ENCODE data around the gene SH2D3C. TPM values are rescaled to one million over a fixed set of nuclear protein-coding genes. Genes with fewer than 3 reads are reported as not detected.

SH2D3C gene
- polyA plus RNA-seq, 4 donors, result 0.67 to 12.6 (median 4.4) TPM

- peaks cover 0 to 13% (median 2%) of the 10 kb centered on the region in 3 donors for H3K4me1 ChIP-seq (ENCODE audit: control insufficient read depth in 3 of 3, insufficient read depth in 2 of 3, low read depth in 1 of 3, low read length in 2 of 3)
- no peak for FAIRE-seq
- 76 to 90% (median 86%) methylated on average over 10 of the region's 10 CpGs for WGBS, 3 donors
- no peaks in the 10 kb centered on the region for H3K36me3 ChIP-seq (ENCODE audit: control insufficient read depth in 3 of 3, insufficient read depth in 2 of 3, low read depth in 1 of 3, low read length in 3 of 3)
- no peak overlapping the region for H3K27ac ChIP-seq (ENCODE audit: low read depth in 1 of 3, low read length in 2 of 3)
- H3K9me3 ChIP-seq (ENCODE audit: control insufficient read depth in 2 of 2, insufficient read depth in 1 of 2, low read depth in 1 of 2, low read length in 1 of 2), result no peaks in the 10 kb centered on the region
- DNase-seq, result no peak
- H3K27me3 ChIP-seq (ENCODE audit: control insufficient read depth in 3 of 3, insufficient read depth in 3 of 3, low read length in 3 of 3), result peaks cover 0 to 23% (median 0%) of the 10 kb centered on the region in 3 donors
- no peak overlapping the region for H3K4me3 ChIP-seq (ENCODE audit: low read depth in 1 of 3, low read length in 3 of 3)
Measured at GRCh38 chr9:127773981-127774380, 4.5 kb downstream of the SH2D3C start.

GRCh38 chr9:127773272-127773671 lies 5.2 kb downstream of the SH2D3C start:
- no peaks in the 10 kb centered on the region for H3K36me3 ChIP-seq (ENCODE audit: control insufficient read depth in 3 of 3, insufficient read depth in 2 of 3, low read depth in 1 of 3, low read length in 3 of 3)
- FAIRE-seq (no peak), DNase-seq (no peak)
- H3K27me3 ChIP-seq (ENCODE audit: control insufficient read depth in 3 of 3, insufficient read depth in 3 of 3, low read length in 3 of 3), result peaks cover 0 to 23% (median 0%) of the 10 kb centered on the region in 3 donors
- H3K4me3 ChIP-seq (ENCODE audit: low read depth in 1 of 3, low read length in 3 of 3), result no peak overlapping the region
- H3K4me1 ChIP-seq (ENCODE audit: control insufficient read depth in 3 of 3, insufficient read depth in 2 of 3, low read depth in 1 of 3, low read length in 2 of 3), result peaks cover 0 to 13% (median 2%) of the 10 kb centered on the region in 3 donors
- no peak overlapping the region for H3K27ac ChIP-seq (ENCODE audit: low read depth in 1 of 3, low read length in 2 of 3)
- 83 to 90% (median 88%) methylated on average over 3 of the region's 3 CpGs for WGBS, 3 donors
- H3K9me3 ChIP-seq (ENCODE audit: control insufficient read depth in 2 of 2, insufficient read depth in 1 of 2, low read depth in 1 of 2, low read length in 1 of 2), result no peaks in the 10 kb centered on the region

- peaks cover 0 to 16% (median 2%) of the 10 kb centered on the region in 3 donors for H3K4me1 ChIP-seq (ENCODE audit: control insufficient read depth in 3 of 3, insufficient read depth in 2 of 3, low read depth in 1 of 3, low read length in 2 of 3)
Measured at GRCh38 chr9:127772603-127773002, 5.9 kb downstream of the SH2D3C start.

DNA sequence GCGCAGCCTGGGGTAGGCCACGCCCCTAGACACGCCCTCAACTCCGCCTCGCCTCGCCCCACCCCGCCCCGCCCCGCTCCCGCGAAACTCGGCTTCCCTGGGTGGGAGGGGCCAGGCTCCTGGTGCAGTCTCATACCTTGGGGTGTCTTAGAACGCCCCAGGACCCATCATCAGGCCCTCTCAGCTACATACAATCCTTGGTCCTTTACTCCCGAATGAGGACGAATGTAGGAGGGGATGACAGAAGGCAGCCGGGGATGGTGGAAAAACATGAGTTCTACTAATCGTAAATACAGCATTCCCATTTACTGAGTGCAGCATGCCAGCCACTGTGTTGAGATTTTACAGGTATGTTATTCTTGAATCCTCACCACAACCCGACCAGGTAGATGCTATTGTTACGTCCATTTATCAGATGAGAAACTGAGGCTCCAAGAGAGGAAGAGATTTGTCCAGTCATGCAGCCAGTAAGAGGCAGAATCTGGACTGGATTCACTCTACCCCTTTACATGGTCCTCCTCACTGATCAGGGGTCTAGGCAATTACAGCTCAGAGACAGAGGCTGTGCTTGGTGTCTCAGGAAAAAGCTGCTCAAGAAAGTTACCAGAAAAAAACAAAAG lies 6.8 kb downstream of the SH2D3C start:
- WGBS, 3 donors, result 2 to 6% (median 5%) methylated on average over 18 to 19 of the region's 19 CpGs
- peak overlapping the region in 2 of 3 donors; percentile 46 to 50 for H3K4me3 ChIP-seq (ENCODE audit: low read depth in 1 of 3, low read length in 3 of 3)
- no peaks in the 10 kb centered on the region for H3K9me3 ChIP-seq (ENCODE audit: control insufficient read depth in 2 of 2, insufficient read depth in 1 of 2, low read depth in 1 of 2, low read length in 1 of 2)
- DNase-seq (no peak), FAIRE-seq (no peak)
- H3K4me1 ChIP-seq (ENCODE audit: control insufficient read depth in 3 of 3, insufficient read depth in 2 of 3, low read depth in 1 of 3, low read length in 2 of 3), result peaks cover 0 to 16% (median 2%) of the 10 kb centered on the region in 3 donors
- H3K36me3 ChIP-seq (ENCODE audit: control insufficient read depth in 3 of 3, insufficient read depth in 2 of 3, low read depth in 1 of 3, low read length in 3 of 3), result no peaks in the 10 kb centered on the region
- H3K27me3 ChIP-seq (ENCODE audit: control insufficient read depth in 3 of 3, insufficient read depth in 3 of 3, low read length in 3 of 3), result peaks cover 0 to 27% (median 0%) of the 10 kb centered on the region in 3 donors
- peak overlapping the region in 1 of 3 donors; percentile 29 for H3K27ac ChIP-seq (ENCODE audit: low read depth in 1 of 3, low read length in 2 of 3)

More at GRCh38 chr9:127772603-127773002, 5.9 kb downstream of the SH2D3C start:
- 80 to 92% (median 90%) methylated on average over 5 of the region's 5 CpGs for WGBS, 3 donors
- Histone ChIP-seq H3K27ac (ENCODE audit: low read depth in 1 of 3, low read length in 2 of 3) (no peak overlapping the region), H3K27me3 (ENCODE audit: control insufficient read depth in 3 of 3, insufficient read depth in 3 of 3, low read length in 3 of 3) (peaks cover 0 to 23% (median 0%) of the 10 kb centered on the region in 3 donors), H3K36me3 (ENCODE audit: control insufficient read depth in 3 of 3, insufficient read depth in 2 of 3, low read depth in 1 of 3, low read length in 3 of 3) (no peaks in the 10 kb centered on the region), H3K4me3 (ENCODE audit: low read depth in 1 of 3, low read length in 3 of 3) (no peak overlapping the region), H3K9me3 (ENCODE audit: control insufficient read depth in 2 of 2, insufficient read depth in 1 of 2, low read depth in 1 of 2, low read length in 1 of 2) (no peaks in the 10 kb centered on the region)
- DNase-seq, result no peak
- no peak for FAIRE-seq

GRCh38 chr9:127770905-127771569 lies 7.4 kb downstream of the SH2D3C start:
- Histone ChIP-seq H3K4me3 (ENCODE audit: low read depth in 1 of 3, low read length in 3 of 3) (peak overlapping the region; percentile 38 to 50 (median 46)), H3K9me3 (ENCODE audit: control insufficient read depth in 2 of 2, insufficient read depth in 1 of 2, low read depth in 1 of 2, low read length in 1 of 2) (no peaks in the 10 kb centered on the region), H3K27me3 (ENCODE audit: control insufficient read depth in 3 of 3, insufficient read depth in 3 of 3, low read length in 3 of 3) (peaks cover 0 to 24% (median 0%) of the 10 kb centered on the region in 3 donors), H3K4me1 (ENCODE audit: control insufficient read depth in 3 of 3, insufficient read depth in 2 of 3, low read depth in 1 of 3, low read length in 2 of 3) (peaks cover 0 to 16% (median 2%) of the 10 kb centered on the region in 3 donors), H3K27ac (ENCODE audit: low read depth in 1 of 3, low read length in 2 of 3) (peak overlapping the region in 1 of 3 donors; percentile 77), H3K36me3 (ENCODE audit: control insufficient read depth in 3 of 3, insufficient read depth in 2 of 3, low read depth in 1 of 3, low read length in 3 of 3) (no peaks in the 10 kb centered on the region)
- WGBS, 3 donors, result 1 to 2% (median 2%) methylated on average over 37 to 43 of the region's 43 CpGs
- DNase-seq (peak; percentile 96 to 98), FAIRE-seq (no peak)

DNA sequence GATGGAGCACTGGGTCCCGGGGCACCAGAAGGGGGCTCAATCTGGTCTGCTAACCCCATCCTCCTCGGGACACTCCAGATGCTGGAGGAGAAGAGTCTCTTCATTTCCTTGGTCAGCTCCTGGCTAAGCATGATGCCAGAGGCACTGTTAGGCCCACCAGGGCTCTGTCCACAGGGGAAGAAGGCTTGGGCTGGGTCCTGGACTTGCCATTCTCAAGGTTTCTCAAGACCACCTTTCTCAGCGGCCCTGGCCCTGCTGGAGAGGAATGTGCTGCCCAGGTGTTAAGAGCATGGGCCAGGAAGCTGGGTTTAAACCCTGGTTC lies 7.9 kb downstream of the SH2D3C start:
- Histone ChIP-seq H3K36me3 (ENCODE audit: control insufficient read depth in 3 of 3, insufficient read depth in 2 of 3, low read depth in 1 of 3, low read length in 3 of 3) (no peaks in the 10 kb centered on the region), H3K9me3 (ENCODE audit: control insufficient read depth in 2 of 2, insufficient read depth in 1 of 2, low read depth in 1 of 2, low read length in 1 of 2) (no peaks in the 10 kb centered on the region), H3K27ac (ENCODE audit: low read depth in 1 of 3, low read length in 2 of 3) (peak overlapping the region in 2 of 3 donors; percentile 39 to 77), H3K4me3 (ENCODE audit: low read depth in 1 of 3, low read length in 3 of 3) (peak overlapping the region in 2 of 3 donors; percentile 46 to 50), H3K4me1 (ENCODE audit: control insufficient read depth in 3 of 3, insufficient read depth in 2 of 3, low read depth in 1 of 3, low read length in 2 of 3) (peaks cover 0 to 16% (median 2%) of the 10 kb centered on the region in 3 donors), H3K27me3 (ENCODE audit: control insufficient read depth in 3 of 3, insufficient read depth in 3 of 3, low read length in 3 of 3) (peaks cover 0 to 24% (median 0%) of the 10 kb centered on the region in 3 donors)
- FAIRE-seq, result no peak
- 33 to 50% (median 42%) methylated on average over 3 of the region's 3 CpGs for WGBS, 3 donors
- no peak for DNase-seq

DNA sequence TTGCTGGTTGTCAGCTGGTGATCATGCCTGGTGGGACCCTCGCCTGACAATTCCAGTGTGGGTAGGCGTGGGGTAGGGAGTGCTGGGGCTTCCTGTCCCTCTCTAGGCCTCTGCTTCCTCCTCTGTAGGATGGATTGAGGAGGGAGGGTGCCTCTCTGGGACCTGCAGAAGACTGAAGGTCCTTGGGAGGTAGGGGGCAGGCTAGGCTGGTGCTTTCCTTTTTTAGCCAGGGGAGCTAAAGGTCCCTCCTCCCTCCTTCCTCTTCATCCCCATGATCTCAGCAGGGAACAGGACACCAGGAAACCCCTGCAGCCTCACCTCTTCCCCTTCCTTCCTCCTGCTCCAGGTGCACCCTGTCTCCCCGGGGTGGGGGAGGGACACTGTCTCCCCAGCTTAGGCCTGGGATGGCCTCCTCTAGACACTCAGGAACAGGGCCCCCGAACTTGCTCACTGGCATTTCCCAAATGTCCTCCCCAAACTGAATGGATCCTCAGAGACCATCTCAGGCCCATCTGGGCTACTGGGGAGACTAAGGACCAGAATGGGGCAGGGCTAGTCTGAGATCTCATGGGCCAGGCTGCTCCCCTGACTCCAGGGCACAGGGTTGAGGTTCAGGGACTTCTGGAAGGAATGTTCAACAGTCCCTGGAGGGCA lies 8.4 kb downstream of the SH2D3C start:
- Histone ChIP-seq H3K4me3 (ENCODE audit: low read depth in 1 of 3, low read length in 3 of 3) (peak overlapping the region in 1 of 3 donors; percentile 50), H3K9me3 (ENCODE audit: control insufficient read depth in 2 of 2, insufficient read depth in 1 of 2, low read depth in 1 of 2, low read length in 1 of 2) (no peaks in the 10 kb centered on the region), H3K36me3 (ENCODE audit: control insufficient read depth in 3 of 3, insufficient read depth in 2 of 3, low read depth in 1 of 3, low read length in 3 of 3) (no peaks in the 10 kb centered on the region), H3K27ac (ENCODE audit: low read depth in 1 of 3, low read length in 2 of 3) (peak overlapping the region in 2 of 3 donors; percentile 39 to 77), H3K27me3 (ENCODE audit: control insufficient read depth in 3 of 3, insufficient read depth in 3 of 3, low read length in 3 of 3) (peaks cover 0 to 25% (median 0%) of the 10 kb centered on the region in 3 donors), H3K4me1 (ENCODE audit: control insufficient read depth in 3 of 3, insufficient read depth in 2 of 3, low read depth in 1 of 3, low read length in 2 of 3) (peaks cover 0 to 16% (median 2%) of the 10 kb centered on the region in 3 donors)
- FAIRE-seq (no peak), DNase-seq (no peak)
- 53 to 62% (median 57%) methylated on average over 4 of the region's 4 CpGs for WGBS, 3 donors

DNA sequence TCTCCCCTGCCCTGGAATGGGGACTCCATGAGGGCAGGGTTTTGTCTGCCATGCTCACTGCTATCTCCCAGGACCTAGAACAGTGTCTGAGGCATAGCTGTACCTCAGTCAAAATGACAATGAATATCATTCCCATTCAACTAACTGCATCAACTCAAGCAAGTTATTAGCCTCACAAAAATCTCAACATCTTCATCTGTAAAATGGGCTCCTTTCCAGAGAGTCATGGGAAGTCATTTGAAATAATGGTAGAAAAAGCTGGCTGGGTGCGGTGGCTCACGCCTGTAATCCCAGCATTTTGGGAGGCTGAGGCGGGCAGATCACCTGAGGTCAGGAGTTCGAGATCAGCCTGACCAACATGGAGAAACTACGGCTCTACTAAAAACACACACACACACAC lies 9.4 kb downstream of the SH2D3C start:
- H3K4me3 ChIP-seq (ENCODE audit: low read depth in 1 of 3, low read length in 3 of 3), result no peak overlapping the region
- no peaks in the 10 kb centered on the region for H3K36me3 ChIP-seq (ENCODE audit: control insufficient read depth in 3 of 3, insufficient read depth in 2 of 3, low read depth in 1 of 3, low read length in 3 of 3)
- FAIRE-seq (no peak), DNase-seq (no peak)
- peaks cover 0 to 16% (median 2%) of the 10 kb centered on the region in 3 donors for H3K4me1 ChIP-seq (ENCODE audit: control insufficient read depth in 3 of 3, insufficient read depth in 2 of 3, low read depth in 1 of 3, low read length in 2 of 3)
- H3K27me3 ChIP-seq (ENCODE audit: control insufficient read depth in 3 of 3, insufficient read depth in 3 of 3, low read length in 3 of 3), result peaks cover 0 to 26% (median 0%) of the 10 kb centered on the region in 3 donors
- H3K27ac ChIP-seq (ENCODE audit: low read depth in 1 of 3, low read length in 2 of 3), result peak overlapping the region in 1 of 3 donors; percentile 59
- no peaks in the 10 kb centered on the region for H3K9me3 ChIP-seq (ENCODE audit: control insufficient read depth in 2 of 2, insufficient read depth in 1 of 2, low read depth in 1 of 2, low read length in 1 of 2)
- 91 to 96% (median 93%) methylated on average over 5 of the region's 5 CpGs for WGBS, 3 donors
